BLaER1 (cell line): ENCODE data around the gene DNAJA1.
"Not testable (repeated sequence)": the region's sequence is repeated elsewhere in the genome, so short reads cannot be mapped to it uniquely, and the experiment has no call there.

Experiments used
- H3K27ac ChIP-seq: shearing (Covaris generic); formaldehyde crosslinking; 2 replicates; pipeline ENCODE4 v1.8.1; 2022
- H3K27me3 ChIP-seq: shearing (Covaris generic); formaldehyde crosslinking; 2 replicates; pipeline ENCODE4 v1.8.1; 2022
- H3K36me3 ChIP-seq: shearing (Covaris generic); formaldehyde crosslinking; 2 replicates; pipeline ENCODE4 v1.8.1; 2022
- H3K4me1 ChIP-seq: shearing (Covaris generic); formaldehyde crosslinking; 2 replicates; pipeline ENCODE4 v1.8.1; 2022
- H3K4me2 ChIP-seq: shearing (Covaris generic); formaldehyde crosslinking; 2 replicates; pipeline ENCODE4 v1.8.1; 2022
- H3K4me3 ChIP-seq: shearing (Covaris generic); formaldehyde crosslinking; 2 replicates; pipeline ENCODE4 v1.8.1; 2022
- H3K9ac ChIP-seq: shearing (Covaris generic); formaldehyde crosslinking; 2 replicates; pipeline ENCODE4 v1.8.1; 2022
- H3K9me3 ChIP-seq: shearing (Covaris generic); formaldehyde crosslinking; 2 replicates; pipeline ENCODE4 v1.8.1; 2022
- H4K20me1 ChIP-seq: shearing (Covaris generic); formaldehyde crosslinking; 2 replicates; pipeline ENCODE4 v1.8.1; 2022
- Cebpa-rat ChIP-seq: shearing (Covaris generic); IDR thresholded peaks from 2 replicates; pipeline ENCODE4 v1.8.1; 2022

The DNAJA1 gene

DNA sequence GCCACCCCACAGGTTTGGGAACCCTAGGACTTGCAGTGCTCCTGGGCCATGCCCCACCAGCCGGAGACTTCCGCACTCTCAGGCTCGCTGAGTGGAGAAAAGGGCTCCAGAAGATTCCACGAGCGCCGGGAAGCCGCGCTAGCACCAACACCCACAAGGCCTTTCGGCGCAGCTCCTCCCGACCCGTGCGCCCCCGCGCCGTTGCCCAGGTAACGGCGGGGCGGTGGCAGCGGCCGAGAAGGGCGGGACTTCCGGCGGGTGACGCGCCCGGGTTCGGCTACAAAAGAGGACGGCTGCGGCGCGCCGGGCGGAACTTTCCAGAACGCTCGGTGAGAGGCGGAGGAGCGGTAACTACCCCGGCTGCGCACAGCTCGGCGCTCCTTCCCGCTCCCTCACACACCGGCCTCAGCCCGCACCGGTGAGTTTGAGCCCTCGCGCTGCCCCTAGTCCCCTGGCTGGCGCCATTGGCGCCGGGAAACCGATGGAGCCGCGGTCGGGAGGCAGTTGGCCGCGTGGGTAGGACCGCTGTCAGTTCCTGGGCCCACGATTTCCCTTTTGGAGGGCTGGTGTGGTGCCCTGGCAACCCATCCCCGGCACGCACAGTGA is at the start of gene DNAJA1:
Gene DNAJA1, plus strand, starts transcription at position 308 of the 606 bp plus-strand sequence. CDS start 1,212 bp downstream, outside the sequence.
- H3K4me1 ChIP-seq: peaks cover 56% of the 10 kb centered on the region
- H3K27ac ChIP-seq: peak within 1 kb of the TSS; percentile 99
- H3K4me3 ChIP-seq: peak within 1 kb of the TSS; percentile 95
- H3K27me3 ChIP-seq: no peaks in the 10 kb centered on the region
- H4K20me1 ChIP-seq: peaks cover 54% of the 10 kb centered on the region
- no peaks in the 10 kb centered on the region for H3K9me3 ChIP-seq
- H3K9ac ChIP-seq: peak within 1 kb of the TSS; percentile 98
- H3K36me3 ChIP-seq: peaks cover 45% of the 10 kb centered on the region
- no peak for TF ChIP-seq Cebpa-rat
- H3K4me2 ChIP-seq: peak within 1 kb of the TSS; percentile 92

DNA sequence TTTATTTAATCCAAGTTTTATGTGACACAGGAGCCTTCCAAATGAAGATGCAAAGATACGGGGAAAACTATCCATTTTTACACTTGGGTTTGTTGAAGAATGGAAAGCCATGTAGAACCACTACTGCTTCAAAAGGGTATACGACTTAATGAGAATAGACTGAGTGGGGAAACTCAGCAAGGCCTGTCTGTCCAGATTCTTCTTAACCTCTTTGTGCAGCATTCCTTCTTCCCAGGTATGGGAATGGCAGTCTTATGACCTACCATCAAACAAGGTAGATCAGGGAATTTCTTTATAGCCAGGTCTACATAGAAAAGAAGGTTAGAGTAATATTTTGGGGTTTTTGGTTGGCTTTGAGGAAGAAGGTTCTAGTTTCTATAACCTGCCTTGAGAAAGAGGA is 47.0 kb upstream of the DNAJA1 start:
- Histone ChIP-seq H3K36me3 (peaks cover 57% of the 10 kb centered on the region), H3K9ac (no peak overlapping the region), H3K4me3 (no peak overlapping the region), H4K20me1 (no peaks in the 10 kb centered on the region), H3K27me3 (no peaks in the 10 kb centered on the region), H3K27ac (no peak overlapping the region), H3K4me2 (no peak overlapping the region), H3K4me1 (no peaks in the 10 kb centered on the region), H3K9me3 (no peaks in the 10 kb centered on the region)
- no peak for TF ChIP-seq Cebpa-rat

DNA sequence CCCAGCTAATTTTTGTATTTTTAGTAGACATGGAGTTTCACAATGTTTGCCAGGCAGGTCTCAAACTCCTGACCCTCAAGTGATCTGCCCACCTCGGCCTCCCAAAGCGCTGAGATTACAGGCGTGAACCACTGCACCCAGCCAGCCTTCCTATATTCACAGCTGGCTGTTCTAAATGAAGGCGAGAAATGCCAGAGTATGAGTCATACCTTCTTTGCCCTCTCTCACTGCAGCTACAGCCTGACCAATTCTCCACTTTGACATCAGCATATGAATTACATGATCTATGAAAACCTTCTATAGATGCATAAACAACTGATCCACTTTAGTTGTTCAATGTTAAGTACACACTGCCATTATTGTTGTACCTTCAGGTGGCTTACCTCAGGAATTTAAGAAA is 38.1 kb upstream of the DNAJA1 start:
- Histone ChIP-seq H3K27me3 (no peaks in the 10 kb centered on the region), H3K4me1 (no peaks in the 10 kb centered on the region), H3K4me3 (no peak overlapping the region), H3K27ac (no peak overlapping the region), H3K9ac (no peak overlapping the region), H3K9me3 (no peaks in the 10 kb centered on the region), H3K36me3 (peaks cover 95% of the 10 kb centered on the region), H3K4me2 (no peak overlapping the region), H4K20me1 (peaks cover 39% of the 10 kb centered on the region)
- no peak for TF ChIP-seq Cebpa-rat

DNA sequence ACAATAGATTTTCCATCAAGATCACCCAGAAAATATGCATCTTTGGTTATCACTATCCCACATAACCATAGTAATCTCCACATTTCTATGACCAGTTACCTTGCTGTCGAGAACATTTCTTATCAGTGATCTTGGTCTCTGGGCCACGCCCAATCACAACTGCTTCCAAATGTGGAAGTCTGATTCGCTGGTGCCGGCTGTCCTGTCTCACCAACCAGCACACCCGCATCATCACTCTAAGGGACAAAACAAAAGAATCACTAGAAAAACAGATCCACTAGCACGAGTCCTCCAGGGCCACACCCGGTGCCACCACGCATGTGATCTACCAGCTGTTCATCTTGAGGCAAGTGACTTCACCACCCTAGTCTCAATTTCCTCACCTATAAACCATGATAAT is 35.4 kb upstream of the DNAJA1 start:
- TF ChIP-seq Cebpa-rat: no peak
- no peaks in the 10 kb centered on the region for H3K9me3 ChIP-seq
- H3K9ac ChIP-seq: no peak overlapping the region
- no peak overlapping the region for H3K4me2 ChIP-seq
- H3K27me3 ChIP-seq: no peaks in the 10 kb centered on the region
- no peaks in the 10 kb centered on the region for H3K4me1 ChIP-seq
- peaks cover 66% of the 10 kb centered on the region for H4K20me1 ChIP-seq
- H3K4me3 ChIP-seq: no peak overlapping the region
- H3K36me3 ChIP-seq: peaks cover 92% of the 10 kb centered on the region
- no peak overlapping the region for H3K27ac ChIP-seq

DNA sequence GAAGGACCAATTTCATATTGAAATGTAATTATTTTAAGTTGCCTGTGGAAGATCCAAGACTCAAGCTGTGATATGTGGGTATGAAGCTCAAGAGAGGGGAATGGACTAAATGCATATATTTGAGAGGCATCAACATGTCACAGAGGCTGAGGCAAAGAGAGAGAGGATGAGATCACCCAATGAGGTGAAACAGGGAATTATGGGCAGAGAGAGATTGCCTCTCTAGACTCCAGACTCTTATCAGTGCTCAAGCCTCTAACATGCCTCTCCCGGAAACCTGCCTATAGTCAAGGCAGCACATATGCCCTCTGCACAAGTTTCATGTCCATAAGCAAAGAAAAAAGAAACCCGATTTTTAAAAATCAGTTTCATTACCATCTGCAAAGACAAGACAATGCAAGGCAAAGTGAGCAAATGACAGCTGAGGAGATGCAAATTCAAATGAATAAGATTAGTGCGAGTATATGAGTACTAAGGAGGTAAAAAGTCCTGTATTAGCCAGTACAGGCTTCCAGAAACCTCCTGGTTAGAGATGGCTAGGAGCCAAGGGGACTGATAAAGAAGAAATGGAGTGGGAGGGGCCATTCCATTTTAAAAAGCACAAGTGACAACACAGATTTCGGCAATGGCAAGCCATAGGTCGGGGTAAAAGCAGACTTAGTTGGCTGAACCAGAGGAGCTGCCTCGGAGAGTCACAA is 33.0 kb upstream of the DNAJA1 start:
- no peaks in the 10 kb centered on the region for H3K4me1 ChIP-seq
- no peak overlapping the region for H3K27ac ChIP-seq
- no peak for TF ChIP-seq Cebpa-rat
- H3K4me2 ChIP-seq: no peak overlapping the region
- peaks cover 70% of the 10 kb centered on the region for H4K20me1 ChIP-seq
- peaks cover 91% of the 10 kb centered on the region for H3K36me3 ChIP-seq
- H3K9me3 ChIP-seq: no peaks in the 10 kb centered on the region
- H3K27me3 ChIP-seq: no peaks in the 10 kb centered on the region
- no peak overlapping the region for H3K4me3 ChIP-seq
- H3K9ac ChIP-seq: no peak overlapping the region

DNA sequence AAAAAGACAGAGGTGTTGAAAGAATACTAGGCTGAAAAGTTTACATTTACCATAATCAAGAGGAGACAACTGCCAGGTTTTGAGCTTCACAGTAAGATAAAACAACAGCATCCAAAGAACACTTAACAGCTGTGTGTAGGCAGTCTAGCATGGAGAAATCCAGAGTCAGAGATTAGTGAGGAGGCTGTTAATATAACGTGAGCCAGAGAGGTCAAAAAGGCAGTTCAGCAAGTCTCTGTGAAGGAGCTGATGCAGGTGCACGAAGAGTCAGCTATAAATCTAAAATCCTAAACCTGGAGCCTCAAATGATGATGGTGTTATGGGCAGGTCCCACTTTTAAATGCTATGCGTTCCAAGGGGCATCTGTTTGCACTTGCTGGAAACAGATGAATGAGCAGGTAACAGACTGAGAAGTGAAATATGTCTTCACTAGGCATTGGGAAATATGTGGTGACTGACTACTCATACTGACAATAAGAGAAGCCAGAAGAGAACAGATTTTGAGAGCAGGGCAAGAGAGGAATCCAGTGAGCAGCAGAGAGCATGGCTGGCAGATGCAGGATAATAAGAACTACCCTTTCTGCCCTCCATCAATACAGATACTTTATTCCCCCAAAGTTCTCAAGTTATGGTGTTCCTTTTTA is 32.4 kb upstream of the DNAJA1 start:
- H3K4me2 ChIP-seq: no peak overlapping the region
- no peak overlapping the region for H3K27ac ChIP-seq
- H3K9ac ChIP-seq: no peak overlapping the region
- no peaks in the 10 kb centered on the region for H3K4me1 ChIP-seq
- H3K27me3 ChIP-seq: no peaks in the 10 kb centered on the region
- peaks cover 91% of the 10 kb centered on the region for H3K36me3 ChIP-seq
- H3K4me3 ChIP-seq: no peak overlapping the region
- no peaks in the 10 kb centered on the region for H3K9me3 ChIP-seq
- H4K20me1 ChIP-seq: peaks cover 69% of the 10 kb centered on the region
- no peak for TF ChIP-seq Cebpa-rat

DNA sequence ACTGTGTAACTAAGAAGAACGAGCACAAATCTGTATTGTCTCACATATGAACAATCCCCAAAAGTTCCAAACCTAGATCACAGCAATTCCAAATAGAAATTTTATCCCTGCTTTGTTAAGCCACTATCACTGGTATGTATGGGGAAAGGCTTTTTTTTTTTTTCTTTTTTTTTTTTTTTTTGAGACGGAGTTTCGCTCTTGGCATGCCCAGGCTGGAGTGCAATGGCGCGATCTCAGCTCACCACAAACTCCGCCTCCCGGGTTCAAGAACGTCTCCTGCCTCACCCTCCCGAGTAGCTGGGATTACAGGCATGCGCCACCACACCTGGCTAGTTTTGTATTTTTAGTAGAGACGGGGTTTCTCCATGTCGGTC is 24.4 kb upstream of the DNAJA1 start:
- Histone ChIP-seq H4K20me1 (peaks cover 11% of the 10 kb centered on the region; the same call in 1 of the 2 replicates), H3K4me1 (peaks cover 22% of the 10 kb centered on the region), H3K4me3 (peak overlapping the region; percentile 81), H3K36me3 (peaks cover 25% of the 10 kb centered on the region), H3K4me2 (peak overlapping the region; percentile 86), H3K9ac (peak overlapping the region; percentile 87), H3K27ac (peak overlapping the region; percentile 66)
- not testable (repeated sequence) for H3K27me3 ChIP-seq, H3K9me3 ChIP-seq

DNA sequence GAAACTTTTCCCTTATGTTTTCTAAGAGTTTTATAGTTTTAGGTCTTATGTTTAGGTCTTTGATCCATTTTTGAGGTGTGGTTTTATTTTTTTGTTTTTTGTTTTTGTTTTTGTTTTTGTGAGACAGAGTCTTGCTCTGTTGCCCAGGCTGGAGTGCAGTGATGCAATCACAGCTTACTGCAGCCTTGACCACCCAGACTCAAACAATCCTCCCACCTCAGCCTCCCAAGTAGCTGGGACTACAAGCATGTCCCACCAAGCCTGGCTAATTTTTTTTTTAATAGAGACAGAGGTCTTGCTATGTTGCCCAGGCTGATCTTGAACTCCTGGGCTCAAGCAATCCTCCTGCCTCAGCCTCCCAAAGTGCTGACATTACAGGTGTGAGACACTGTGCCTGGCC is 19.7 kb upstream of the DNAJA1 start:
- peaks cover 17% of the 10 kb centered on the region for H3K4me1 ChIP-seq
- not testable (repeated sequence) for H3K36me3 ChIP-seq, H3K4me3 ChIP-seq, H3K4me2 ChIP-seq, H3K9me3 ChIP-seq, H4K20me1 ChIP-seq, H3K9ac ChIP-seq, H3K27me3 ChIP-seq, H3K27ac ChIP-seq

DNA sequence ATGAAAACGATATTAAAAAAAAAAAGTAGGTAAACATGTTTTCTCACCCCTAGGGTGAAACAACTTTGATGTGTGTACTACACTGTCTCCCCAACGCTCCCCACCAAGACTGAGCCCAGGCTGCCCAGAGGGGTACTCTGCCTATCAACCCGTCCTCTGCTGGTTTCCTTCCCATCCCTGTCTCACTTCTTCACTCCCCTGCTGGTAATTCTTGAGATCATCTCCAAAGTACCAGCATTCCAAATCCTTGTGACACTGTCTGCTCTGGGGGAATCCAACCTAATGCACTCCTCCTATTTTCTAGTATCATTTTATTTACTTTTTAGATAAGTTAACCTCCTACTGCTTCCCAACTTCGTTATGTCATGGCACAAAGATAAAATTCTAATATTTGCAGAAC is 17.3 kb upstream of the DNAJA1 start:
- Histone ChIP-seq H3K27me3 (no peaks in the 10 kb centered on the region), H3K9ac (no peak overlapping the region), H3K4me1 (peaks cover under 1% of the 10 kb centered on the region; the same call in 1 of the 2 replicates), H4K20me1 (0 out of 2 replicates have a peak, but pooled peaks cover 5% of the 10 kb centered on the region), H3K4me3 (no peak overlapping the region), H3K4me2 (no peak overlapping the region), H3K27ac (no peak overlapping the region), H3K9me3 (no peaks in the 10 kb centered on the region), H3K36me3 (no peaks in the 10 kb centered on the region)
- TF ChIP-seq Cebpa-rat: no peak

DNA sequence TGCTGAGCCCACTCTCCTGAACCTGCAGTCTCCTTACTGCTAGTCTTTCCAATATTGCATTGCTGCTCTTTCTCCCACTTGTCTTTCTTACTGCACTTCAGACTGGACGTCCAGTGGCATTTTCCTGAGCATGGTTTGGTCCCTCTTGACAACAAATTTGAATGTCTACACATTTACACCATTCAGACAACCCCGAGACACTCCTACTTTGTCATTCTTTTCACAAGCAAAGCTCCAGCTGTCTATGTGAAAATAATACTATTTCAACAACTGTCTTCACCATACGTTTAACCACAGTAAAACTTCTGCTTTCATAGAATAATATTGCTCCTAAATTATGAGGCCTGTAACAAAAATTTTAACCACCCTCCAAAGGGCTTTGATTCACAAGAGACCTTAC is 13.2 kb upstream of the DNAJA1 start:
- H3K27ac ChIP-seq: no peak overlapping the region
- H3K9me3 ChIP-seq: no peaks in the 10 kb centered on the region
- 0 out of 2 replicates have a peak, but pooled peaks cover 5% of the 10 kb centered on the region for H4K20me1 ChIP-seq
- no peaks in the 10 kb centered on the region for H3K36me3 ChIP-seq
- no peak overlapping the region for H3K9ac ChIP-seq
- no peaks in the 10 kb centered on the region for H3K27me3 ChIP-seq
- no peaks in the 10 kb centered on the region for H3K4me1 ChIP-seq
- H3K4me3 ChIP-seq: no peak overlapping the region
- TF ChIP-seq Cebpa-rat: no peak
- no peak overlapping the region for H3K4me2 ChIP-seq
